ENCODE results near the gene TUBGCP3. TPM values are rescaled to one million over a fixed set of nuclear protein-coding genes. Genes with fewer than 3 reads are reported as not detected.

TUBGCP3 gene
- total RNA-seq, 2 donors from 2014 or later: 9.8 to 14.7 TPM

DNA sequence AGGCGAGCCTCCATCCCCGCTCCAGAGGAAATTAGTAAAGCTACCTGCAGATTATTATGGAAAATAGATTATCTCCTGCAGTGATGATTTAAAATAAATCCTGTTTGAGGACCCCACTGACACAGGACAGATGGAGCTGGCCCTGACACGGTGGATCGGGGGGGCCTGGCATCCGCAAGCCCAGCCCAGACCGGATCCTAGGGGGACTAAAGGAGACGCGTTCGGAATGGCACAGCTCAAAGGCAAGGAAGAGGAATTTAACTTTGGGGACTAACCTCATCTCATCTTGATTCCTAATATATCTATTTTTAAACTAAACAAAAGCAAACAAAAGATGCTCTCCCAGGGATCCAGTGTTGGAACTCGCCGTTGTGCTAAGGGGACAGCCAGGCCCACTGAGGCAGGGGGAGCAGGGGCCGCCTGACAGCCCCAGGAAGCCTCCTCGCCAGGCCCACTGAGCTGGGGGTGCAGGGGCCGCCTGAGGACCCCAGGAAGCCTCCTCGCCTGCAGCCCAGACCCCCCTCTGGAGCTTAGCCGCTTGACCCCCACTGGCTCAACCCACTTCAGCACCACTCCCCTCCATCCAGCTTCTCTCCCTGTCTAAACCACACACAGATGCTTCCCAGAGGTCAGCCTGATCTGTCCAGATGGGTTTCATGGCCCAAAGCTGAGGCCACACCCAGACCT lies 133.2 kb downstream of the TUBGCP3 start:
- Histone ChIP-seq H3K4me1 (no peaks in the 10 kb centered on the region), H3K9me3 (peaks cover 0 to 7% of the 10 kb centered on the region in 2 donors), H3K36me3 (no peaks in the 10 kb centered on the region), H3K4me3 (no peak overlapping the region), H3K27ac (no peak overlapping the region), H3K27me3 (no peaks in the 10 kb centered on the region)
- DNase-seq (ENCODE audit: low spot score): no peak
- TF ChIP-seq, protein P1, sequence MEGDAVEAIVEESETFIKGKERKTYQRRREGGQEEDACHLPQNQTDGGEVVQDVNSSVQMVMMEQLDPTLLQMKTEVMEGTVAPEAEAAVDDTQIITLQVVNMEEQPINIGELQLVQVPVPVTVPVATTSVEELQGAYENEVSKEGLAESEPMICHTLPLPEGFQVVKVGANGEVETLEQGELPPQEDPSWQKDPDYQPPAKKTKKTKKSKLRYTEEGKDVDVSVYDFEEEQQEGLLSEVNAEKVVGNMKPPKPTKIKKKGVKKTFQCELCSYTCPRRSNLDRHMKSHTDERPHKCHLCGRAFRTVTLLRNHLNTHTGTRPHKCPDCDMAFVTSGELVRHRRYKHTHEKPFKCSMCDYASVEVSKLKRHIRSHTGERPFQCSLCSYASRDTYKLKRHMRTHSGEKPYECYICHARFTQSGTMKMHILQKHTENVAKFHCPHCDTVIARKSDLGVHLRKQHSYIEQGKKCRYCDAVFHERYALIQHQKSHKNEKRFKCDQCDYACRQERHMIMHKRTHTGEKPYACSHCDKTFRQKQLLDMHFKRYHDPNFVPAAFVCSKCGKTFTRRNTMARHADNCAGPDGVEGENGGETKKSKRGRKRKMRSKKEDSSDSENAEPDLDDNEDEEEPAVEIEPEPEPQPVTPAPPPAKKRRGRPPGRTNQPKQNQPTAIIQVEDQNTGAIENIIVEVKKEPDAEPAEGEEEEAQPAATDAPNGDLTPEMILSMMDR (IDR thresholded peaks at IDR 0.05): no peak

DNA sequence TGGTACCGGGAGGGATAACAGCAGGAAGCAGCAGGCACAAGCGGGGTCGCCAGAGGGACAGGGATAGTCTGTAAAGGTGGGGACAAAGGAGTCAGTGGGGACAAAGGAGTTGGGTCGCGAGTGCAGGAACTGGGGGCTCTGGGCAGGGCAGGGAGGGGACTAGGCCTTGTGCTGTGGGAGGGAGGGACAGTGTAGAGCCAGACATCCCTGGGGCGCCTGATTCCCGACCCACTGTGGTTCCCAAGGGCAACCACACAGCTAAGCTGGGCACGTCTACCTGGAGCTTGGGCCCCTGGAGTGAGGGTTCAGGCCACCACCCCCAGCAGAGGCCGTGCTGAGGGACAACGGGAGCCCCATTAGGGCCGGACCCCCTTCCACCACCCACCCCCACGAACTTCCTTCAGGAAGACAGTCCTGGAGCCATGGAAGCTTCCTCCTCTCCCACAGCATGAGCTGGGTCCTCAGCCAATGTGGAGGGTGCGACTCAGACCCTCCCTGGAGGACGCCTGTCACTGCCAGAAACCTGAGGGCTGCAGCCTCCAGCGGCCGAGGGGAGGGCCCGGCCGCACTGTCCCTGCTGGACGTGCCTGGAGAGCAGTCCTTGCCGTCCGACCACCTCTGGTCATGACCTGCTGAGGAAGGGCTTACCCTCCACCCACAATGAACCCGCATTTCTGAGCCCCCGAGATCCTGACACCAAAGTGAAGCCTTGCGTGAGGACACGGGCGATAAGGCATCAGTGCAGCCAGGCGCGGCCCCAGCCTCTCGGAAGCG lies 133.9 kb downstream of the TUBGCP3 start:
- DNase-seq (ENCODE audit: low spot score): no peak
- Histone ChIP-seq H3K4me1 (no peaks in the 10 kb centered on the region), H3K9me3 (no peaks in the 10 kb centered on the region)

DNA sequence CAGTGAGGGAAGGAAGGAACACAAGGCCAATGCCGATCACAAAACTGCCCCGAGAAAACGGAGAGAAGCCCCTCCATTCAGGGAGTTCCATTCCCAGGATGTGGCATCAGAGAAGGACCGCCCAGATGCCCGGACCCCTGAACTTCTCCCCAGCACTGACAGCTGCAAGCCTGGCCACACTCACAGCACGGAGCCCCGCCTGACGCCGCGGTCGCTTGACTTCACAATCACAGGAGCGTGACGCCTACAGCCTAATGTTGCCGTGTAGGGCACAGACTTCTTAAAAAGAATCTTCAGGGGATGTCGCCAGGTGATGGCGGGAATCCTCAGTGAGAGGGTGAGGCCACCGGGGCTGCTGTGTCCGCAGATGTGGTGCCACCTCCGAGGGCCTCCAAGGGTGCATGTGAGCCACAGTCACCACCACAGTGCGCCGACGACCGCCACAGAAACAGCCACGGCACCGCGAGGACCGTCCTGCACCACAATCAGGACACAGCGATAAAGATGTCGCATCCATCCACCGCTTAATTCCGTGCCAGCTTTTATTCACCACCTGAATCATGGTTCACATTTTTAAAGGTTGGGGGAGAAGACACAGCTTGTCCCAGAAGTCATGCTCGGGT lies 134.6 kb downstream of the TUBGCP3 start:
- no peaks in the 10 kb centered on the region for H3K9me3 ChIP-seq
- no peak overlapping the region for H3K27ac ChIP-seq
- no peaks in the 10 kb centered on the region for H3K36me3 ChIP-seq
- no peaks in the 10 kb centered on the region for H3K27me3 ChIP-seq
- H3K4me3 ChIP-seq: no peak overlapping the region
- H3K4me1 ChIP-seq: no peaks in the 10 kb centered on the region
- TF ChIP-seq, protein P1 (IDR thresholded peaks at IDR 0.05): no peak
- peak; percentile 54 for DNase-seq (ENCODE audit: low spot score)

More for the DNA sequence above, 133.9 kb downstream of the TUBGCP3 start:
- Histone ChIP-seq H3K27me3 (no peaks in the 10 kb centered on the region), H3K4me3 (no peak overlapping the region), H3K27ac (no peak overlapping the region), H3K36me3 (no peaks in the 10 kb centered on the region)
- TF ChIP-seq, protein P1 (IDR thresholded peaks at IDR 0.05): no peak

DNA sequence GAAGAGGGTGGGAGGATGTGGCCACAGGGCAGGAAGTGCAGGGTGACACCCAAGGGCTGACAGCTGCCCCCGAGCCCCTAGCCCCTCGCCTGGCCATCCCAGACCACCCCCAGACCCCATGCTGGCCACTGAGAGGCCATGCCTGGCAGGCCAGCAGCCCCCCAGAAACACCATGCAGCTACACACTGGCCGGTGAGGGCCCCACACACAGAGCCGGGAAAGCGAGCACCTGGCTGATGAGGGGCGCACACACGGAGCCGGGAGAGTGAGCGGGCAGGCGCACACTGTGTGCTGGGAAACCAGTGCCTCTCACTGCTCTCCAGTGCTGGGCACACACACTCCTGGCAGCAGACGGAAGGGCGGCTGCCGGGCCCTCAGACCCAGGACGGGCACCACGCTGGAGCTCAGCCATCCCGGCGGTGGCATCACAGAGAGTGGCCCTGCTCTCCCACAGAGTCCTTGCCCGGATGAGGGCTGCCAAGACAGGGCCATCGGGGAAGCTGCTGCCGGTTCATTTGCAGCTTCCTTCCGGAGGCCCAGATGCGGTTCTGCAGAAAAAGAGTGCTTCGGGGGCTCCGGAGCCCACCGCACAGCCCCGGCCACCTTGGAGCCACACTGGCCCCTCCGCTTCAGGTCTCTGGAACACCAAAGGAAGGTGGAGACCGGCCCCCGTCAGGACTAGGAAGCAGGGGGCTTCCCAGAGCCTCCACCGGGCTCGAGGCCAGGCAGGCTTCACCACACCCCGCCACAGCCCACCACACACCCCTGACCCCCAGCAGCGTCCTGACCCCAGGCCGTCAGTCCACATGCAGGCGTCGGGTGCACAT lies 135.4 kb downstream of the TUBGCP3 start:
- Histone ChIP-seq H3K36me3 (no peaks in the 10 kb centered on the region), H3K27me3 (no peaks in the 10 kb centered on the region), H3K27ac (no peak overlapping the region), H3K4me3 (no peak overlapping the region), H3K9me3 (no peaks in the 10 kb centered on the region), H3K4me1 (no peaks in the 10 kb centered on the region)
- DNase-seq (ENCODE audit: low spot score): no peak
- TF ChIP-seq, protein P1 (IDR thresholded peaks at IDR 0.05): no peak

DNA sequence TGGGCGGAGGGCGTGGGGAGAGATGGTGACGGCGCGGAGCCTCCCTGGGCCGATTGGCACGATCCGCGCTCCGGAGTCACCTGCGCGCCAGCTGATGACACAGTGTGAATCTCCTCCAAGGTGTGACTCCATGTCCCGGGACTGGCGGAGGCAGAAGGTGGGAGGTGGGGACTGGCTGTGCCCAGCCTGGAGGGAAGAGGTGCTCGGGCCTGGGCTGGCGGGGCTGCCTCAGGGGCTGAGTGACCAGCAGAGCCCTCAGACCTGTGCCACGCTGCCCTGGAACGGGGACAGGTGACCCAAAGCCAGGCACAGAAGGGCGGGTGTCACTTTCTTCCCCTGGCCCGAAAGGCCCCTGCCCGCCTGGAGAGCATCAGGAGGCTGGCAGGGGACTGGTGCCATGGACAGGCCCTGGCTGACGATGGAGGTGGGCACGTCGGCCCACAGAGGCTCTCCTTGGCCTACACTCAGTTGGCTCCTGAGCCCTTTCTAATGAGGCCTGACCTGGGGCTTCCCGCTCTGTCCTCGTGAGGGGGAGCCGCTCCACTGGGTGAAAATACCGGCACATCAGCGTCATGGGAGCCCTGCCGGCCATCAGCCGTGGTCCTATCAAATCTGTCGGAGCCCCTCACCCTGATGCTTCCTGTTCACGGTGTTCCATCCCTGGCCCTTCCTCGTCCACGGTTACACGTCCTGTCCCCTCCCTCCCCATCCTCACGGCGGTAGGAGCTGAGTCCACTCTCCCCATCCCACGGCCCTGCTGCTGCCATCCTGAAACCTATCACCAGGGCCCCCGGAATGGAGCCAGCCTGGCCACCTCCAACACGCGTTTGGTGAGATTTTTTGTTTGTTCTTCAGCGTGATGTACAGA lies 136.2 kb downstream of the TUBGCP3 start:
- Histone ChIP-seq H3K27me3 (no peaks in the 10 kb centered on the region), H3K4me3 (no peak overlapping the region), H3K9me3 (no peaks in the 10 kb centered on the region), H3K4me1 (no peaks in the 10 kb centered on the region), H3K36me3 (no peaks in the 10 kb centered on the region), H3K27ac (no peak overlapping the region)
- DNase-seq (ENCODE audit: low spot score): no peak
- TF ChIP-seq, protein P1 (IDR thresholded peaks at IDR 0.05): no peak

All from right atrium auricular region (tissue), 2 donors.